Mucosa of descending colon (tissue), 3 donors: ENCODE measurements around the gene NHP2. TPM values are rescaled to one million over a fixed set of nuclear protein-coding genes. Genes with fewer than 3 reads are reported as not detected.

Experiments used
- ATAC-seq: fragments of 200-7000 bp; cut with Tn5 transposase; one replicate; pipeline ENCODE4 v1.9.1; 2020; ENCODE audit warnings: mild to moderate bottlenecking, moderate library complexity
- DNase-seq, 3 donors: peaks; one replicate each; pipeline ENCODE4 v3.0.0-alpha.2; 2020
- H3K36me3 ChIP-seq: fragments of 200-600 bp; one replicate; pipeline ENCODE4 v1.8.0; 2021; ENCODE audit warnings: low read depth, mild to moderate bottlenecking
- H3K4me1 ChIP-seq: fragments of 200-600 bp; one replicate; pipeline ENCODE4 v1.8.0; 2021; ENCODE audit warnings: low read depth, mild to moderate bottlenecking
- H3K4me3 ChIP-seq: fragments of 200-600 bp; one replicate; pipeline ENCODE4 v1.8.0; 2021; ENCODE audit warnings: mild to moderate bottlenecking
- H3K9me3 ChIP-seq: fragments of 200-600 bp; one replicate; pipeline ENCODE4 v1.8.0; 2021; ENCODE audit warnings: mild to moderate bottlenecking
- CTCF ChIP-seq: fragments of 200-600 bp; IDR thresholded peaks from one replicate; pipeline ENCODE4 v1.8.0; 2022; ENCODE audit warnings: antibody characterized with exemption, mild to moderate bottlenecking
- intact Hi-C, 2 donors: fragments of 100-400 bp; cut with DNase I in 1 of 2; cut with micrococcal nuclease in 1 of 2; formaldehyde crosslinking; loops; one replicate each; pipeline versions ENCODE4 v1.11.0 to v1.11.1; 2022; cut with DNase I, micrococcal nuclease
- total RNA-seq, 3 donors: library from RNA; stranded (reverse); fragmentation: NEBNext Ultra II Directional in 2 of 3; extraction: Animal tissue kit (Norgen Biotek cat#: 25700) in 2 of 3; gene quantifications; one replicate each; pipeline versions ENCODE4 v1.2.1 to v1.2.4, GENCODE V29; 2021 to 2023
- donor health status: DM: no; HTN: no; CAD: no; lungs with moderate emphysema.
- donor health status: DM: no; HTN: no; CAD: no.
- donor health status: DM: no; HTN: yes; CAD: no.

Gene NHP2
- total RNA-seq, 3 donors from 2014 or later = 64.8 to 90.2 (median 68.5) TPM

- ATAC-seq = peak; percentile 88
- intact Hi-C loops = no loop called here
- peak; percentile 73 to 93 (median 85) for DNase-seq
- no peak overlapping the region for H3K4me3 ChIP-seq
- H3K36me3 ChIP-seq = peaks cover 12% of the 10 kb centered on the region
- no peaks in the 10 kb centered on the region for H3K9me3 ChIP-seq
- no peaks in the 10 kb centered on the region for H3K4me1 ChIP-seq
- peak; percentile 61 for TF ChIP-seq CTCF
These were observed 7.5 kb downstream of the NHP2 start for GRCh38 chr5:178145965-178146820.

GRCh38 chr5:178143901-178144300, 9.8 kb downstream of the NHP2 start:
- peak in 1 of 3 donors; percentile 66 for DNase-seq
- intact Hi-C loops = no loop called here
- H3K4me1 ChIP-seq = no peaks in the 10 kb centered on the region
- no peak for TF ChIP-seq CTCF
- H3K4me3 ChIP-seq = no peak overlapping the region
- H3K9me3 ChIP-seq = no peaks in the 10 kb centered on the region
- peaks cover 9% of the 10 kb centered on the region for H3K36me3 ChIP-seq
- ATAC-seq = peak; percentile 13

GRCh38 chr5:178143246-178143645, 10.4 kb downstream of the NHP2 start:
- H3K9me3 ChIP-seq = no peaks in the 10 kb centered on the region
- peaks cover 4% of the 10 kb centered on the region for H3K36me3 ChIP-seq
- intact Hi-C loops = no loop called here
- H3K4me3 ChIP-seq = no peak overlapping the region
- H3K4me1 ChIP-seq = no peaks in the 10 kb centered on the region
- DNase-seq (no peak), ATAC-seq (no peak)
- no peak for TF ChIP-seq CTCF

GRCh38 chr5:178142642-178143041, 11.0 kb downstream of the NHP2 start:
- DNase-seq = no peak

GRCh38 chr5:178141550-178141949, 12.1 kb downstream of the NHP2 start:
- Histone ChIP-seq H3K36me3 (peaks cover 4% of the 10 kb centered on the region), H3K4me1 (no peaks in the 10 kb centered on the region)
- TF ChIP-seq CTCF = no peak

More at GRCh38 chr5:178142642-178143041, 11.0 kb downstream of the NHP2 start:
- Histone ChIP-seq H3K36me3 (peaks cover 4% of the 10 kb centered on the region), H3K9me3 (no peaks in the 10 kb centered on the region), H3K4me1 (no peaks in the 10 kb centered on the region), H3K4me3 (no peak overlapping the region)
- intact Hi-C loops = no loop called here
- TF ChIP-seq CTCF = no peak
- ATAC-seq = no peak

More at GRCh38 chr5:178141550-178141949, 12.1 kb downstream of the NHP2 start:
- intact Hi-C loops = no loop called here
- Histone ChIP-seq H3K9me3 (no peaks in the 10 kb centered on the region), H3K4me3 (no peak overlapping the region)
- no peak for DNase-seq
- ATAC-seq = no peak
